Adrenal gland (tissue), 5 donors: ENCODE data around the gene SOST.

Experiments used
- CTCF ChIP-seq, 6 experiments: fragments of 450-650 bp in 4 of 6; fragments of 200-600 bp in 2 of 6; sonication (generic) in 1 of 6; IDR thresholded peaks; 1 replicate in 5 of 6; 2 replicates in 1 of 6; pipeline versions ENCODE4 v1.5.1 to v1.8.0; 2016 to 2021; ENCODE audit warnings: antibody characterized with exemption in 6 of 6, mild to moderate bottlenecking in 2 of 6, moderate library complexity in 1 of 6
- POLR2A ChIP-seq, 2 donors: fragments of 450-650 bp; IDR thresholded peaks; one replicate each; pipeline ENCODE4 v1.6.1; 2017; ENCODE audit warnings: antibody characterized with exemption in 2 of 2, mild to moderate bottlenecking in 2 of 2, moderate library complexity in 1 of 2
- donor health status: DM: no; HTN: no; CAD: no.

DNA sequence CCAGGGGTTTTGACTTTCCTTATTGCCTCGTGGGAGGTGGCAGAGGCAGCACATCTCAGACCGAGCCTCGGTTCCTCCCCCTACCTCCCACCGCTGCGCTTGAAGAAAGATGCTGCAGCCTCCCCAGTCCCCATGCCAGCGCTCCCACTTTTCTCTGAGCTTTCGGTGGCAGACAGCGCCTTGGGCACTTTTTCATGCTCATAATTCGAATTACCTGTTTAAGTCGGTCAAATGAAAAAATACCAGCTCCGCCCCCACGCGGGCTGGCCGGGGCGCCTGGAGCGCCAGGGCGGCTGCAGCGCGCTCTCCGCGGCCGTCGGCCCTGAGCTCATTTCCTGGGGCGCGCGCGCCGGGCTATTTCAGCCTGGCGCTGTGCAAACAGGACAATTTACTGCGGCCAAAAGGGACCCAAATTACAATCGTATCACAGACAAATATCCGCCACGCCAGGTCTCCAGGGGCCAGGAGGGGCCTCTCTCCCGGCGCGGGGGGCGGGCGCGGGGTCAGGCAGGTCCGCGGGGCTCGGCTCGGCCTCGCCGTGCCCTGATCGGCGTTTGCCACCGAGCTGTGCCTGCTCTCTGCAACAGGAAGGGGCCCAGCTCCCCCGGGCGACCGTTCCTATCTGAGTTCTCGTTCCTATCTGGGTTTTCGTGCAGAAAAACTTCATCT is 45.0 kb downstream of the SOST start:
- no peak for TF ChIP-seq POLR2A (IDR thresholded peaks at IDR 0.05)
- no peak for TF ChIP-seq CTCF (IDR thresholded peaks at IDR 0.05)
